Esophagus muscularis mucosa (tissue), 4 donors: Measurements from ENCODE around the gene REX1BD. TPM values are rescaled to one million over a fixed set of nuclear protein-coding genes. Genes with fewer than 3 reads are reported as not detected.

Source experiments
- DNase-seq: peaks from one replicate; pipeline ENCODE4 v3.0.0-alpha.2; 2017; ENCODE audit errors: extremely low spot score
- H3K27ac ChIP-seq, 4 donors: fragments of 200-600 bp; sonication (generic); replicated peaks in 1 of 4; 1 replicate in 3 of 4; 2 replicates in 1 of 4; pipeline ENCODE4 v1.5.1; 2016 to 2019; ENCODE audit warnings: mild to moderate bottlenecking in 1 of 4
- H3K27me3 ChIP-seq, 4 donors: fragments of 200-600 bp; sonication (generic); one replicate each; pipeline versions ENCODE4 v1.5.1 to v1.6.0; 2016 to 2019
- H3K36me3 ChIP-seq, 4 donors: fragments of 200-600 bp; sonication (generic); one replicate each; pipeline ENCODE4 v1.5.1; 2016 to 2019
- H3K4me1 ChIP-seq, 4 donors: fragments of 200-600 bp; sonication (generic); one replicate each; pipeline ENCODE4 v1.5.1; 2016 to 2019
- H3K4me3 ChIP-seq, 4 donors: fragments of 200-600 bp; sonication (generic); 1 replicate in 2 of 4; 2 replicates in 2 of 4; pipeline ENCODE4 v1.5.1; 2016 to 2019; ENCODE audit warnings: mild to moderate bottlenecking in 4 of 4, moderate library complexity in 1 of 4
- H3K9me3 ChIP-seq, 4 donors: fragments of 200-600 bp; sonication (generic); 1 replicate in 3 of 4; 2 replicates in 1 of 4; pipeline ENCODE4 v1.5.1; 2016 to 2019
- CTCF ChIP-seq, 3 experiments: fragments of 200-600 bp in 2 of 3; fragments of 450-650 bp in 1 of 3; sonication (generic) in 2 of 3; IDR thresholded peaks; one replicate each; pipeline ENCODE4 v1.5.1; 2017 to 2019; ENCODE audit warnings: antibody characterized with exemption in 3 of 3, mild to moderate bottlenecking in 2 of 3, moderate library complexity in 1 of 3
- EP300 ChIP-seq: sonication (generic); formaldehyde crosslinking; IDR thresholded peaks from one replicate; pipeline ENCODE4 v1.6.1; 2017; ENCODE audit warnings: antibody characterized with exemption
- POLR2A ChIP-seq: fragments of 450-650 bp; IDR thresholded peaks from one replicate; pipeline ENCODE4 v1.6.1; 2017; ENCODE audit warnings: antibody characterized with exemption, moderate library complexity, mild to moderate bottlenecking, low read depth
- POLR2AphosphoS5 ChIP-seq, 2 donors: sonication (generic); formaldehyde crosslinking; IDR thresholded peaks; one replicate each; pipeline ENCODE4 v1.6.1; 2017; ENCODE audit warnings: antibody characterized with exemption in 2 of 2
- WGBS: methylation state at CpG from one replicate; pipeline ENCODE4 v1.1.5; 2018; 5-methylcytosine and 5-hydroxymethylcytosine counted together
- intact Hi-C: fragments of 100-400 bp; cut with DNase I; formaldehyde crosslinking; loops from one replicate; pipeline ENCODE4 v1.15.1; 2023
- total RNA-seq, 4 donors: library from RNA; depleted of rRNA; stranded (reverse); fragments of >200 nt; gene quantifications; one replicate each; pipeline versions ENCODE4 v1.1.0 to v1.2.1, GENCODE V29; 2016

The REX1BD gene
- total RNA-seq, 4 donors from 2014 or later, result 56.1 to 77.7 (median 67.0) TPM

- Histone ChIP-seq H3K4me1 (peaks cover 8 to 43% (median 27%) of the 10 kb centered on the region in 4 donors), H3K27me3 (no peaks in the 10 kb centered on the region), H3K4me3 (peak within 1 kb of the TSS; percentile 77 to 95 (median 92)), H3K36me3 (peaks cover 2 to 17% (median 10%) of the 10 kb centered on the region in 4 donors), H3K27ac (peak within 1 kb of the TSS; percentile 94 to 99 (median 98)), H3K9me3 (no peaks in the 10 kb centered on the region)
- DNase-seq, result peak; percentile 99
- peak; percentile 19 for TF ChIP-seq EP300
- peak; percentile 99 for TF ChIP-seq POLR2AphosphoS5 (IDR thresholded peaks at IDR 0.05)
- no peak for TF ChIP-seq CTCF (IDR thresholded peaks at IDR 0.05)
- peak; percentile 77 for TF ChIP-seq POLR2A
- WGBS, result 12% methylated on average over 6 of the region's 58 CpGs
- intact Hi-C loops, result loop anchor here (5.0 kb wide), 1 partner anchor 35 kb away; the partner anchor contains the start of gene ELL
Measured at GRCh38 chr19:18557411-18558201, 31.0 kb upstream of the REX1BD start, which contains the start of gene KXD1. KXD1 (plus strand) TSS chr19:18557870; CDS start chr19:18562057, 4,187 bp downstream.

- Histone ChIP-seq H3K27me3 (no peaks in the 10 kb centered on the region), H3K9me3 (no peaks in the 10 kb centered on the region), H3K36me3 (peaks cover 7 to 23% (median 16%) of the 10 kb centered on the region in 4 donors), H3K4me3 (peak overlapping the region; percentile 77 to 95 (median 92)), H3K4me1 (peaks cover 8 to 43% (median 27%) of the 10 kb centered on the region in 4 donors), H3K27ac (peak overlapping the region; percentile 94 to 99 (median 98))
- TF ChIP-seq EP300, result no peak
- TF ChIP-seq POLR2AphosphoS5 (IDR thresholded peaks at IDR 0.05), result no peak
- no peak for TF ChIP-seq CTCF (IDR thresholded peaks at IDR 0.05)
- no peak for TF ChIP-seq POLR2A
- intact Hi-C loops, result loop anchor here (5.0 kb wide), 1 partner anchor 36 kb away; the partner anchor contains the start of gene ELL
- 1% methylated on average over 7 of the region's 11 CpGs for WGBS
- no peak for DNase-seq
Measured at GRCh38 chr19:18558202-18558555, 30.4 kb upstream of the REX1BD start.

GRCh38 chr19:18558604-18559003 lies 30.0 kb upstream of the REX1BD start:
- DNase-seq, result no peak
- Histone ChIP-seq H3K27me3 (no peaks in the 10 kb centered on the region), H3K4me1 (peaks cover 8 to 43% (median 27%) of the 10 kb centered on the region in 4 donors), H3K36me3 (peaks cover 11 to 27% (median 20%) of the 10 kb centered on the region in 4 donors), H3K9me3 (no peaks in the 10 kb centered on the region), H3K4me3 (peak overlapping the region; percentile 77 to 95 (median 92)), H3K27ac (peak overlapping the region; percentile 94 to 99 (median 98))
- TF ChIP-seq EP300, result no peak
- no peak for TF ChIP-seq POLR2AphosphoS5 (IDR thresholded peaks at IDR 0.05)
- TF ChIP-seq CTCF (IDR thresholded peaks at IDR 0.05), result no peak
- no peak for TF ChIP-seq POLR2A
- WGBS, result 53% methylated on average over 3 of the region's 3 CpGs
- intact Hi-C loops, result loop anchor here (5.0 kb wide), 1 partner anchor 36 kb away; the partner anchor contains the start of gene ELL

GRCh38 chr19:18559685-18560084 lies 28.9 kb upstream of the REX1BD start:
- TF ChIP-seq POLR2A (no peak), CTCF (IDR thresholded peaks at IDR 0.05) (no peak), POLR2AphosphoS5 (IDR thresholded peaks at IDR 0.05) (no peak), EP300 (no peak)
- intact Hi-C loops, result loop anchor here (5.0 kb wide), 1 partner anchor 37 kb away; the partner anchor contains the start of gene ELL
- 50% methylated on average over 5 of the region's 5 CpGs for WGBS
- DNase-seq, result no peak
- Histone ChIP-seq H3K4me3 (no peak overlapping the region), H3K27ac (peak overlapping the region in 2 of 4 donors; percentile 3 to 99), H3K27me3 (no peaks in the 10 kb centered on the region), H3K36me3 (peaks cover 20 to 38% (median 31%) of the 10 kb centered on the region in 4 donors), H3K9me3 (no peaks in the 10 kb centered on the region), H3K4me1 (peaks cover 8 to 43% (median 27%) of the 10 kb centered on the region in 4 donors)
